ENCODE data around the gene GIPC2. TPM values are rescaled to one million over a fixed set of nuclear protein-coding genes. Genes with fewer than 3 reads are reported as not detected.

The GIPC2 gene
- total and polyA plus RNA-seq, 7 donors: 0.99 to 23.8 (median 2.5) TPM

DNA sequence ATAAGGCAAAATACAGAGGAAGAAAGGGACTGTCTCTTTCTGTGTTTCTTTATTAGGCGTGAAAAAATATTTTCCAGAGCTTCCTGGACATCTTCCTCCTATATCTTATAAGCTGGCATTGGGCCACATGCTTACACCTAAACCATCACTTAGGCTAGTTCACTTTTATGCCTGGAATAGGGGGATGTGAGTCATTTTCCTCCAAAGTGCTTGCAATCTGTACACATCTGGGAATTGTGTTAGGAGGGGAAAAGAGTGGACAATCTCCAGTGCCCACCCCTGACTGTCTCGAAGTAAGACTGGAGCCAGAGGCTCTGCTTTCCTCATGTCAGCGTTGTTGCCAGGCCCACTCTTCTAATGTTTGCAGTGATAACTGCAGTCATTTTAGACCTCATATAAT, 29.9 kb downstream of the GIPC2 start:
- Histone ChIP-seq H3K27ac (peak overlapping the region in 1 of 4 donors; percentile 36), H3K27me3 (no peaks in the 10 kb centered on the region), H3K4me3 (no peak overlapping the region), H3K4me1 (peaks cover 0 to 5% (median 2%) of the 10 kb centered on the region in 4 donors), H3K36me3 (no peaks in the 10 kb centered on the region), H3K9me3 (no peaks in the 10 kb centered on the region)
- WGBS, 2 donors: 91 to 92% methylated on average over 3 of the region's 3 CpGs
- no peak for TF ChIP-seq POLR2AphosphoS5 (IDR thresholded peaks at IDR 0.05)
- no peak for TF ChIP-seq EP300 (IDR thresholded peaks at IDR 0.05)
- no peak for TF ChIP-seq POLR2A (IDR thresholded peaks at IDR 0.05)
- TF ChIP-seq, protein P1, sequence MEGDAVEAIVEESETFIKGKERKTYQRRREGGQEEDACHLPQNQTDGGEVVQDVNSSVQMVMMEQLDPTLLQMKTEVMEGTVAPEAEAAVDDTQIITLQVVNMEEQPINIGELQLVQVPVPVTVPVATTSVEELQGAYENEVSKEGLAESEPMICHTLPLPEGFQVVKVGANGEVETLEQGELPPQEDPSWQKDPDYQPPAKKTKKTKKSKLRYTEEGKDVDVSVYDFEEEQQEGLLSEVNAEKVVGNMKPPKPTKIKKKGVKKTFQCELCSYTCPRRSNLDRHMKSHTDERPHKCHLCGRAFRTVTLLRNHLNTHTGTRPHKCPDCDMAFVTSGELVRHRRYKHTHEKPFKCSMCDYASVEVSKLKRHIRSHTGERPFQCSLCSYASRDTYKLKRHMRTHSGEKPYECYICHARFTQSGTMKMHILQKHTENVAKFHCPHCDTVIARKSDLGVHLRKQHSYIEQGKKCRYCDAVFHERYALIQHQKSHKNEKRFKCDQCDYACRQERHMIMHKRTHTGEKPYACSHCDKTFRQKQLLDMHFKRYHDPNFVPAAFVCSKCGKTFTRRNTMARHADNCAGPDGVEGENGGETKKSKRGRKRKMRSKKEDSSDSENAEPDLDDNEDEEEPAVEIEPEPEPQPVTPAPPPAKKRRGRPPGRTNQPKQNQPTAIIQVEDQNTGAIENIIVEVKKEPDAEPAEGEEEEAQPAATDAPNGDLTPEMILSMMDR (IDR thresholded peaks at IDR 0.05): no peak
- DNase-seq: no peak
- intact Hi-C loops (cut with DNase I): no loop called here

DNA sequence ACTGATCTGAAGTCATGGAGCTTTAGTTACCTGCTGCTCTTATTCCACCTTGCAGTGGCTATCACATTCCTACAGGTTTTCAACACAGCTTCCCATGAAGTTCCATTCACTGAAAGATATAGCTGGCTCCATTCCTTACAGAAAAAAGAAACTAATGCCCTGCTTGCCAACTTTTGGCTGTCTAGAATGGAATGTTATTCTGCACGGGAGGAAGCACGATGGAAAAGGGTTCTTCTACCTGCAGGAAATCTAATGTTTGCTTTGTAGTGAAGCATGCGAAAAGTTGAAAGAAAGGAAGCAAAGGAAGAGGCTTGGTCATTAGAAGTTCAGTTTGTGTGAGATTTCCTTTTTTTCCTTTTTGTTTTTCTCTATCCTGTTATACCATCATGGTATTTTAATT, 32.6 kb downstream of the GIPC2 start:
- Histone ChIP-seq H3K4me1 (no peaks in the 10 kb centered on the region), H3K4me3 (no peak overlapping the region), H3K27me3 (no peaks in the 10 kb centered on the region), H3K27ac (no peak overlapping the region), H3K9me3 (no peaks in the 10 kb centered on the region), H3K36me3 (no peaks in the 10 kb centered on the region)
- intact Hi-C loops (cut with DNase I): no loop called here
- DNase-seq: no peak
- TF ChIP-seq EP300 (IDR thresholded peaks at IDR 0.05): no peak
- no peak for TF ChIP-seq POLR2A (IDR thresholded peaks at IDR 0.05)
- TF ChIP-seq POLR2AphosphoS5 (IDR thresholded peaks at IDR 0.05): no peak
- TF ChIP-seq, protein P1 (IDR thresholded peaks at IDR 0.05): no peak
- 90% methylated on average over 3 of the region's 3 CpGs for WGBS, 2 donors

DNA sequence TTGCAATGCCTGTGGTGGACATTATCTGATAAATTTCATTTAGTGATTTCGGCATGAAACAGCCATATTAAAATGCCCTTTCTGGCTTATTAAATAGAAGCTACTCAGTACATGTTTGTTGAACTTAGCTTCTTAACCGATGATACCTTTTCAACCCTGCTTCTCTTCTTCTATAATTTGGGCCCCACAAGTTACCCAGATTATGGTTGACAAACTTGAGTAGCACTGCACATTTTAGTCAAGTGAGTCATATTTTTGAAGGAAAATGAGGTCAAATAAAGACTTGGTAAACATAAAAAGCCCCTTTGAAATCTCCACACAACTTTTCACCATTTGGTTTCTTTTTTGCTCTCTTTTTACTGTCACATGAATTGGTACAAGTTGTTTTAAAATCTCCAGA, 33.8 kb downstream of the GIPC2 start:
- DNase-seq: no peak
- 89 to 92% methylated on average over 2 of the region's 2 CpGs for WGBS, 2 donors
- Histone ChIP-seq H3K4me1 (no peaks in the 10 kb centered on the region), H3K27me3 (no peaks in the 10 kb centered on the region), H3K36me3 (no peaks in the 10 kb centered on the region), H3K9me3 (no peaks in the 10 kb centered on the region), H3K4me3 (no peak overlapping the region), H3K27ac (peak overlapping the region in 1 of 4 donors; percentile 28)
- intact Hi-C loops (cut with DNase I): no loop called here
- TF ChIP-seq POLR2AphosphoS5 (IDR thresholded peaks at IDR 0.05): no peak
- TF ChIP-seq, protein P1 (IDR thresholded peaks at IDR 0.05): no peak
- no peak for TF ChIP-seq EP300 (IDR thresholded peaks at IDR 0.05)
- TF ChIP-seq POLR2A (IDR thresholded peaks at IDR 0.05): no peak

DNA sequence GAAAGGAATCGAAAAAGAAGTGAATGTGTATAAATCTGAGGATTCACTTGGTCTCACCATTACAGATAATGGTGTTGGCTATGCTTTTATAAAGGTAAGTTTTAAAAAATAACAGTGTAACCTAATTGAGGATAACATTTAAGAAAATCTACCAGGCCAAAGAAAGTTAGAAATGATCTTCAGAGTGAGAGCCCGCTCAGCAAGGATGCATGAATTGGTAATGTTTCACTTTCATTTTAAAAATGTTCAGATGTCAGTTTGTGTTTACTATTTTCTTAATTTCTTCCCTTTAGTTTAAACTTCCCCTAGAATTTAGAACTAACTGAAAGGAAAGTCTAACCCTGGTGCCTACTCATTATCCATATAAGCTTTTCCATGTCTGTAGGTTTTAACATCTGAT, 35.0 kb downstream of the GIPC2 start:
- H3K9me3 ChIP-seq: no peaks in the 10 kb centered on the region
- no peak overlapping the region for H3K4me3 ChIP-seq
- DNase-seq: no peak
- WGBS, 2 donors: 87 to 91% methylated on average over 2 of the region's 2 CpGs
- H3K4me1 ChIP-seq: no peaks in the 10 kb centered on the region
- TF ChIP-seq POLR2AphosphoS5 (IDR thresholded peaks at IDR 0.05) (no peak), POLR2A (IDR thresholded peaks at IDR 0.05) (no peak), EP300 (IDR thresholded peaks at IDR 0.05) (no peak)
- TF ChIP-seq, protein P1 (IDR thresholded peaks at IDR 0.05): no peak
- no peaks in the 10 kb centered on the region for H3K27me3 ChIP-seq
- H3K27ac ChIP-seq: no peak overlapping the region
- intact Hi-C loops (cut with DNase I): no loop called here
- H3K36me3 ChIP-seq: no peaks in the 10 kb centered on the region

All from sigmoid colon (tissue), 7 donors.